ENCODE measurements around the gene RTCA. TPM values are rescaled to one million over a fixed set of nuclear protein-coding genes. Genes with fewer than 3 reads are reported as not detected.
"Not testable (repeated sequence)": the region's sequence is repeated elsewhere in the genome, so short reads cannot be mapped to it uniquely, and the experiment has no call there.

RTCA gene
- total RNA-seq, 1 donor from 2014 or later, result 69.7 TPM

DNA sequence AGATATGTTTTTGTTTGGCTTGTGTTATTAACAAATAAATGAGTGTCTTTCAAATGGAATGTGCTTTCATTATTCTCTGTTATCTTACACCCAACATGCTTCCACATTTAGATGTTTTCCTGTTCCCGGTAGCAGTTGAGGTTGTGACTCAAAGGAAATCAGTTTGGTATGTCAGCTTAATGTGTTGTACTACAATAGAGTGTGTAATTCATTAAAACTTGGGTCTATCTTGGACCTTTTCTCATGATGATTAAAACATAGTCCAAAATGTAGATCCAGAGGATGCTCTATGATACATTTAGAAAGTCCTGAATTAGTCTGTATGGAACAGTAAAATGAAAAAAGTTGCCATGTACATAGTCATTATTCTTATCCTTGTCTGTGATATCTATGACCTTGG lies 26.7 kb downstream of the RTCA start:
- TF ChIP-seq, protein P1, sequence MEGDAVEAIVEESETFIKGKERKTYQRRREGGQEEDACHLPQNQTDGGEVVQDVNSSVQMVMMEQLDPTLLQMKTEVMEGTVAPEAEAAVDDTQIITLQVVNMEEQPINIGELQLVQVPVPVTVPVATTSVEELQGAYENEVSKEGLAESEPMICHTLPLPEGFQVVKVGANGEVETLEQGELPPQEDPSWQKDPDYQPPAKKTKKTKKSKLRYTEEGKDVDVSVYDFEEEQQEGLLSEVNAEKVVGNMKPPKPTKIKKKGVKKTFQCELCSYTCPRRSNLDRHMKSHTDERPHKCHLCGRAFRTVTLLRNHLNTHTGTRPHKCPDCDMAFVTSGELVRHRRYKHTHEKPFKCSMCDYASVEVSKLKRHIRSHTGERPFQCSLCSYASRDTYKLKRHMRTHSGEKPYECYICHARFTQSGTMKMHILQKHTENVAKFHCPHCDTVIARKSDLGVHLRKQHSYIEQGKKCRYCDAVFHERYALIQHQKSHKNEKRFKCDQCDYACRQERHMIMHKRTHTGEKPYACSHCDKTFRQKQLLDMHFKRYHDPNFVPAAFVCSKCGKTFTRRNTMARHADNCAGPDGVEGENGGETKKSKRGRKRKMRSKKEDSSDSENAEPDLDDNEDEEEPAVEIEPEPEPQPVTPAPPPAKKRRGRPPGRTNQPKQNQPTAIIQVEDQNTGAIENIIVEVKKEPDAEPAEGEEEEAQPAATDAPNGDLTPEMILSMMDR (IDR thresholded peaks at IDR 0.05), result no peak
- no peak for TF ChIP-seq EZH2 (IDR thresholded peaks at IDR 0.05)
- no peak for TF ChIP-seq EZH2phosphoT487 (IDR thresholded peaks at IDR 0.05)
- peaks cover 16% of the 10 kb centered on the region for H3K36me3 ChIP-seq
- H3K27ac ChIP-seq, result peak overlapping the region; percentile 49
- no peak overlapping the region for H2AFZ ChIP-seq (replicated peaks)
- no peak overlapping the region for H3K4me2 ChIP-seq
- H3K4me1 ChIP-seq, result peaks cover 3% of the 10 kb centered on the region
- no peaks in the 10 kb centered on the region for H3K27me3 Mint-ChIP-seq (ENCODE audit: insufficient read depth, low read depth)
- no peak overlapping the region for H3K4me3 Mint-ChIP-seq
- H3K27ac Mint-ChIP-seq, result no peak overlapping the region
- peaks cover 11% of the 10 kb centered on the region for H3F3A ChIP-seq (ENCODE audit: low read depth)
- no peaks in the 10 kb centered on the region for H3K9me3 Mint-ChIP-seq
- no peak for DNase-seq (ENCODE audit: low spot score)
- no peak overlapping the region for H3K9ac ChIP-seq
- peaks cover 8% of the 10 kb centered on the region for H3K36me3 Mint-ChIP-seq
- no peaks in the 10 kb centered on the region for H3K79me2 ChIP-seq (ENCODE audit: low read depth)
- H3K4me3 ChIP-seq, result no peak overlapping the region
- H3K27me3 ChIP-seq, result no peaks in the 10 kb centered on the region
- H3K4me1 Mint-ChIP-seq, result no peaks in the 10 kb centered on the region
- H3K9me3 ChIP-seq (ENCODE audit: low read depth), result no peaks in the 10 kb centered on the region
- H4K20me1 ChIP-seq (ENCODE audit: low read depth), result no peaks in the 10 kb centered on the region

DNA sequence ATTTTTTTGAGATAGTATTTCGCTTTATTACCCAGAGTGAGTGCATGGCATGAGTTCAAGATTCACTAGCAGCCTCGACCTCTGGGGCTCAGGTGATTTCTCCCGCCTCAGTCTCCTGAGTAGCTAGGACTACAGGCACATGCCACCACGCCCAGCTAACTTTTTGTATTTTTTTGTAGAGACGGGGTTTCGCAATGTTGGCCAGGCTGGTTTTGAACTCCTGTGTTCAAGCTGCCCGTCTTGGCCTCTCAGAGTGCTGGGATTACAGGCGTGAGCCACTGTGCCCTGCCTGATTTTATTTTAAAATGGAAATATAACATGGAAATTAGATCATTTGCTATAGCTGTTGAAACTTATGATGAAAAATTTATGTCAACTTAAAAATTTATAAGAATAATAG lies 30.1 kb downstream of the RTCA start:
- no peaks in the 10 kb centered on the region for H3K4me1 Mint-ChIP-seq
- peaks cover 30% of the 10 kb centered on the region for H3F3A ChIP-seq (ENCODE audit: low read depth)
- no peak overlapping the region for H3K4me3 Mint-ChIP-seq
- H3K36me3 ChIP-seq, result peaks cover 8% of the 10 kb centered on the region
- H3K79me2 ChIP-seq (ENCODE audit: low read depth), result no peaks in the 10 kb centered on the region
- TF ChIP-seq EZH2phosphoT487 (IDR thresholded peaks at IDR 0.05), result no peak
- TF ChIP-seq, protein P1 (IDR thresholded peaks at IDR 0.05), result no peak
- no peak for TF ChIP-seq EZH2 (IDR thresholded peaks at IDR 0.05)
- H3K27me3 Mint-ChIP-seq (ENCODE audit: insufficient read depth, low read depth), result peaks cover 2% of the 10 kb centered on the region
- H3K9me3 Mint-ChIP-seq, result no peaks in the 10 kb centered on the region
- H4K20me1 ChIP-seq (ENCODE audit: low read depth), result no peaks in the 10 kb centered on the region
- peaks cover 38% of the 10 kb centered on the region for H3K4me1 ChIP-seq
- DNase-seq (ENCODE audit: low spot score), result no peak
- peaks cover 7% of the 10 kb centered on the region for H3K36me3 Mint-ChIP-seq
- no peak overlapping the region for H3K27ac Mint-ChIP-seq
- no peaks in the 10 kb centered on the region for H3K27me3 ChIP-seq
- no peak overlapping the region for H3K4me2 ChIP-seq
- H3K9me3 ChIP-seq (ENCODE audit: low read depth), result no peaks in the 10 kb centered on the region
- no peak overlapping the region for H3K27ac ChIP-seq
- H3K4me3 ChIP-seq, result no peak overlapping the region
- no peak overlapping the region for H3K9ac ChIP-seq
- no peak overlapping the region for H2AFZ ChIP-seq (replicated peaks)

DNA sequence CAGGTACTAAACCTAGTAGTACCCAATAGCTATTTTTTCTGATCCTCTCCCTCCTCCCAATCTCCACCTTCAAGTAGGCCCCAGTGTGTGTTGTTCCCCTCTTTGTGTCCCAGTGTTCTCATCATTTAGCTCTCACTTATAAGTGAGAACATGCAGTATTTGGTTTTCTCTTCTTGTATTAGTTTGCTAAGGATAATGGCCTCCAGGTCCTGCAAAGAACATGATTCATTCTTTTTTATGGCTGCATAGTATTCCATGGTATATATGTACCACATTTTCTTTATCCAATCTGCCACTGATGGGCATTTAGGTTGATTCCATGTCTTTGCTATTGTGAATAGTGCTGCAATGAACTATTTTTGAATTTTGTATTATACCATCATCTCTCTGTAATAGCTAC lies 31.0 kb downstream of the RTCA start:
- H3K36me3 ChIP-seq; H3K9me3 ChIP-seq (ENCODE audit: low read depth); H3K27me3 Mint-ChIP-seq (ENCODE audit: insufficient read depth, low read depth); H3K27ac Mint-ChIP-seq; H3K36me3 Mint-ChIP-seq; H3K27me3 ChIP-seq; H2AFZ ChIP-seq (replicated peaks); H3K4me3 ChIP-seq; H3K4me2 ChIP-seq; H3K79me2 ChIP-seq (ENCODE audit: low read depth); DNase-seq (ENCODE audit: low spot score); H3K4me3 Mint-ChIP-seq; H4K20me1 ChIP-seq (ENCODE audit: low read depth); H3K27ac ChIP-seq; H3K4me1 Mint-ChIP-seq; H3K9ac ChIP-seq; H3K9me3 Mint-ChIP-seq: not testable (repeated sequence)
- peaks cover 38% of the 10 kb centered on the region for H3F3A ChIP-seq (ENCODE audit: low read depth)
- H3K4me1 ChIP-seq, result peaks cover 44% of the 10 kb centered on the region

DNA sequence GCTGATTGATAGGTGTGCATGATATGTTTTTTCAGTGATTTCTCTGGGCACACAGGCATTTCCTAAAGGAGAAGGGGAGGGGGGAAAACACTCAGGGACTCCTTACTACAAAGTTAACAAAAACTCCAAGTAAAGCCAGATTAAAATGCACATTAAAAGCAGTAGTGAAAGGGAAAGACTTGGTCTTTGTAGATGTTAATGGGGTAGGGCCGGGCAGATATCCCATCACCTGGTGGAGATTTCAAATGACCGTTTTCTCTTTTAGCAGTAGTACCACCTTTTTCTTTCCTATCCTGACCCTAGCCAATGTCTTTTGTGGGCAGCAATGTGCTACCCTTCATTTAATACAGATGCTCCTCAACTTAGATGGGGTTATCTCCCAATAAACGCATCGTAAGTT lies 32.5 kb downstream of the RTCA start:
- Histone ChIP-seq H3K4me2 (peak overlapping the region; percentile 36), H3K9ac (no peak overlapping the region), H3F3A (ENCODE audit: low read depth) (peaks cover 34% of the 10 kb centered on the region), H4K20me1 (ENCODE audit: low read depth) (no peaks in the 10 kb centered on the region), H3K27ac (peak overlapping the region; percentile 45), H3K9me3 (ENCODE audit: low read depth) (no peaks in the 10 kb centered on the region), H3K27me3 (no peaks in the 10 kb centered on the region), H3K4me3 (no peak overlapping the region), H2AFZ (replicated peaks) (no peak overlapping the region), H3K36me3 (no peaks in the 10 kb centered on the region), H3K79me2 (ENCODE audit: low read depth) (no peaks in the 10 kb centered on the region), H3K4me1 (peaks cover 44% of the 10 kb centered on the region)
- Mint-ChIP-seq H3K9me3 (no peaks in the 10 kb centered on the region), H3K4me3 (no peak overlapping the region), H3K4me1 (no peaks in the 10 kb centered on the region), H3K27ac (no peak overlapping the region), H3K27me3 (ENCODE audit: insufficient read depth, low read depth) (peaks cover 2% of the 10 kb centered on the region), H3K36me3 (no peaks in the 10 kb centered on the region)
- TF ChIP-seq EZH2 (IDR thresholded peaks at IDR 0.05) (no peak), EZH2phosphoT487 (IDR thresholded peaks at IDR 0.05) (no peak)
- TF ChIP-seq, protein P1 (IDR thresholded peaks at IDR 0.05), result no peak
- DNase-seq (ENCODE audit: low spot score), result no peak

Data from neural progenitor cell (in vitro differentiated cells).